GM12875 (cell line): ENCODE measurements around the gene SGPP2.

Source experiments
- H3K4me3 ChIP-seq: one replicate; pipeline ENCODE4 v1.5.1; 2011; ENCODE audit warnings: low read depth, low read length, control low read depth
- TF ChIP-seq, protein P1 (sequence below): IDR thresholded peaks from 2 replicates; pipeline ENCODE4 v1.5.1; 2011; ENCODE audit warnings: low read depth, mild to moderate bottlenecking, control low read depth, inconsistent platforms, low read length, moderate library complexity, borderline replicate concordance; ENCODE audit not compliant: insufficient read depth

Gene SGPP2

DNA sequence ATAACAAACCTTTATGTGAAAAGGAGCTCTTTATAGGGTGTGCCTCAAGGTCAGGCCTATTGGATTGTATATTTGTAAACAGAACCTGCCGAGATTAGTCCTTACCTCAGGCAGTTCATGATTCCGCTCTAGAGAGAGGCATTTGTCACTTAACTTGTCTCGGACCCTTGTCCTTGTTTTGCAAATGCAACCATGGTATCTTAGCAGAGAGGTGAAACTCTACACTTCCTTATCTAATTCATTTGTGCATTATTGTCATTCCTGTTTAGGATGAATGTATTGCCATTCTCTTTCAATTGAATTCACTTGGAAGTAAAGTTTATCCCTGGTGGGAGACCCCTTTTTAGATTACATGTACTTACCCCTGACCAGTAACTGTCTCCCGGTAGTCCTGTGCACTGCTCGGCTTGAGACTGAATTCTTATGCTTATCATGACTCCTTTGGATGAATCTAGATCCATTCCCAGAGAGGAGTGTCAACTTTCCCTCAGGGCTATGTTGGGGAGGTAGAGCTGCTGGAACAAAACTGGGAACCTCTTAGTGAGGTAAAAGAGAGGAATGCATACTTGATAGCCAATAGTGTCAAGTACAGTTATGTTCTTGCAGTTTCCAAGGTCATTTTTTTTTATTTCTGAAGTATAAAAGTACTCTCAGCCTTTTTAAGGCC, 46.6 kb downstream of the SGPP2 start:
- no peak overlapping the region for H3K4me3 ChIP-seq
- TF ChIP-seq, protein P1, sequence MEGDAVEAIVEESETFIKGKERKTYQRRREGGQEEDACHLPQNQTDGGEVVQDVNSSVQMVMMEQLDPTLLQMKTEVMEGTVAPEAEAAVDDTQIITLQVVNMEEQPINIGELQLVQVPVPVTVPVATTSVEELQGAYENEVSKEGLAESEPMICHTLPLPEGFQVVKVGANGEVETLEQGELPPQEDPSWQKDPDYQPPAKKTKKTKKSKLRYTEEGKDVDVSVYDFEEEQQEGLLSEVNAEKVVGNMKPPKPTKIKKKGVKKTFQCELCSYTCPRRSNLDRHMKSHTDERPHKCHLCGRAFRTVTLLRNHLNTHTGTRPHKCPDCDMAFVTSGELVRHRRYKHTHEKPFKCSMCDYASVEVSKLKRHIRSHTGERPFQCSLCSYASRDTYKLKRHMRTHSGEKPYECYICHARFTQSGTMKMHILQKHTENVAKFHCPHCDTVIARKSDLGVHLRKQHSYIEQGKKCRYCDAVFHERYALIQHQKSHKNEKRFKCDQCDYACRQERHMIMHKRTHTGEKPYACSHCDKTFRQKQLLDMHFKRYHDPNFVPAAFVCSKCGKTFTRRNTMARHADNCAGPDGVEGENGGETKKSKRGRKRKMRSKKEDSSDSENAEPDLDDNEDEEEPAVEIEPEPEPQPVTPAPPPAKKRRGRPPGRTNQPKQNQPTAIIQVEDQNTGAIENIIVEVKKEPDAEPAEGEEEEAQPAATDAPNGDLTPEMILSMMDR: no peak

DNA sequence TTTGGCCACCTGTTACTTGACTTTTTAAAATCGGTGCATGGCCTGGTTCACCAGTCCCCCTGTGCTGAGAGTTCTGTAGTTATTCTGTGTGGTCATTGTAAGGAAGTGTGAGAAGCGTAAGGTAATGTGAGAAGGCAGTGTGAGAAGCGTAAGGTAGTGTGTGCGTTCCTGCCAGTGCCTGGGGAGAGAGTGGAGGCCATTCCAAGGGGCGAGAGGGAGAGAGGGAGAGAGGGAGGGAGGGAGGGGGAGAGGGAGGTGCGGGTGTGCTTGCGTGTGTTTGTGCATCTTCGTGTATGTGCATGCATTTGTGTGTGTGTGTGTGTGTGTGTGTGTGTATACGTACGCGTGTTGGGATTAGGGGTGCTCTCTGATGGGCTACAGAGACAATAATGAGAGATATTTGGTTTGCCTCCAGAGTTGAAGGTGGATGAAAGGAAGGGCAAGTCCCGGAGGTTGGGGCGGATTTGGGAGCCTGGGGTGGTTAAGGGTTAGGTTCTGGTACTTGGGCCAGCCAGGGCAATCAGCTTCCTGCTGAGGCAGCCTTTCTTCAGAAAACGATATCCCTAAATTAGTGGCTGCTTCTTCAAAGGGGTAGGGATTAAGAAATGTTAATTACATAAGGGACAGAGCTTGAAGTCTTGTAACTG, 53.7 kb downstream of the SGPP2 start:
- TF ChIP-seq, protein P1: no peak
- no peak overlapping the region for H3K4me3 ChIP-seq

DNA sequence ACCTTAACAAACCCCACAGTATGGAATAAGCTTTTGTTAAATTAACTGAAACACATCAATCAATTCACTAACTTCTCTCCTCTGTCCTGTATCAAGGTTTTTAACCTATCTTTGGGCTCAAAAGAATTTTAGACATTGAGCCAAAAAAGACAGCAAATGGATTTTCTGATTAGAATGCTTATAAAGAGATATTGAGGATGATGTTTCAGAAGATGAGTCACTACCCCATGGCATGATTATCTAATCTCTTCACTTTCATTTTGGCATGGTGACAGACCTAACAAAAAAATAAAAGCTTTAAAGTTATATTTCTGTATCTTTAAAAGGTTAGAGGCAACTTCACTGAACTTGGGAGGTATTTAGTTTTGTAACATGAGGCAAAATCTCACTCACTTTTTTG, 55.5 kb downstream of the SGPP2 start:
- no peak overlapping the region for H3K4me3 ChIP-seq
- TF ChIP-seq, protein P1: no peak

DNA sequence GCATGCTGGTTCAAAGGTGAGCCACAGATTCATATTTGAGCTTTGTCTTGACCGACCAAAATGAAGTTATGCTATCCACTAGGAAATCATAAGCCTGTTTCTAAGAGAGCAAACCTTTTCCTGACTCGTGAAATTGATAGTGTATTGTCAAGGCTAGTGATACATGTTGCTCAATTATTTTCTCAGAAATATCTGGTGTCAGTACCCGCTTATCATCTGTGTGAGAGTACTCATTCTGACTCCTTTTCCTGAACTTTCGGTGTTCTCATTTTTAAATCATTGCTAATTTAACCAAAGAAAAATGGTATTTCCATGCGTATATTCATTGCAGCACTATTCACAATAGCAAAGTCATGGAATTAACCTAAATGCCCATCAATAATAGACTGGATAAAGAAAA, 56.2 kb downstream of the SGPP2 start:
- no peak overlapping the region for H3K4me3 ChIP-seq
- TF ChIP-seq, protein P1: no peak

DNA sequence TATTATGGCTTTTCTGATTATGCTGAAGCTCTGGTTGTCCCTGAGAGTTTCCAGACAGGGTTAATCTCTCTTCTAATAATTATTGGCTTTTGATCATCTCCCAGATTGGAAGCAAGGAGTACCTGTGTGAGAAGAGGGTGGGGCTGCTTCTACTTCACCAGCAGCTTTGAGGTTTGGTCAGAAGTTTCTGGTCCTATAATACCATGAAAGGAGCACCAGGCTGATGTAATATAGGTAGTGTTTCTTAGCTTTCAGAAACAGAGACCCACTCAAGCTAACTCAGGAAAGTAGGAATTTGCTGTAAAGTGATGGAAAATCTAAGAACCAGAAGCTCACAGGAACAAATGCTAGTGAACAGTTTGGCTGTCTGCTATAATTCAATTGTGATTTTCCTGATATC, 57.6 kb downstream of the SGPP2 start:
- TF ChIP-seq, protein P1: no peak
- H3K4me3 ChIP-seq: no peak overlapping the region

DNA sequence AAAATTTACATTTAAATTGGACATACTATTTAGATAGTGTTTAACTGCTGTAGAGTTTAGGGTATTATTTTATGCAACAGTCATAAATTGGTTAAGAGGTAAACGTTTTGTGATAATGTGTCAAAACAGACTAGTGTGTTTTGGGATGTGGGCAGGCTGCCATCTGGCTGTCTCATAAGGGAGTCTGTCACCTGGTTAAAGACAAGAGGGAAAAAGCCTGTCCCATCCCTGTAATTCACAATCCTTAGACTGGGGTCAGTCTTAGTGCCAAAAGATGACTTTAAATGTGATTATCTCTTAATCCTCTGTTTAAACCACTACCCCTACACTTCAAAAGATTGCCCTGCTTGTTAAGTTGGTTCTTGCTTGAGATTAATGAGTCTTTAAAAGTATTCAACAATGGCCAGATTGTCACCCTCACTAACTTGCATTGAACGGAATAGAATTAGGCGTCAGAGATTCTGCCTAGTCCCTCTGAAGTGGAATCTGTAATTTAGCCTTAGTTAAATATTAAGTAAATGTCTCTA, 59.2 kb downstream of the SGPP2 start:
- H3K4me3 ChIP-seq: no peak overlapping the region
- TF ChIP-seq, protein P1: no peak
